Pancreas (tissue), 10 donors: ENCODE data around the gene SEC14L1. TPM values are rescaled to one million over a fixed set of nuclear protein-coding genes. Genes with fewer than 3 reads are reported as not detected.
A peak's percentile ranks its signal among the peaks of the same experiment; 100 is the strongest.

Experiments used
- ATAC-seq, 4 donors: fragments of 200-7000 bp; cut with Tn5 transposase; one replicate each; pipeline versions ENCODE4 v1.8.0 to v1.9.1; 2020; ENCODE audit warnings: mild to moderate bottlenecking in 4 of 4, moderate library complexity in 4 of 4
- DNase-seq, 6 donors: peaks; one replicate each; pipeline ENCODE4 v3.0.0-alpha.2; 2020
- FAIRE-seq: peaks from 2 replicates; lab custom pipeline; 2012; peaks lifted over from hg19 to GRCh38; lab: Jason Lieb, UNC
- H3K27ac ChIP-seq, 4 donors: fragments of 200-600 bp; sonication (generic); 1 replicate in 3 of 4; 2 replicates in 1 of 4; pipeline versions ENCODE4 v1.5.0 to v1.8.0; 2020
- H3K27me3 ChIP-seq, 4 donors: fragments of 200-600 bp; one replicate each; pipeline ENCODE4 v1.8.0; 2021
- H3K36me3 ChIP-seq, 3 donors: fragments of 200-600 bp; sonication (generic) in 1 of 3; one replicate each; pipeline versions ENCODE4 v1.5.0 to v1.8.0; 2020 to 2021
- H3K4me1 ChIP-seq, 3 donors: fragments of 200-600 bp; one replicate each; pipeline ENCODE4 v1.8.0; 2021
- H3K4me3 ChIP-seq, 4 donors: fragments of 200-600 bp; sonication (generic) in 2 of 4; one replicate each; pipeline versions ENCODE4 v1.5.0 to v1.8.0; 2020 to 2021
- H3K9me3 ChIP-seq, 4 donors: fragments of 200-600 bp; one replicate each; pipeline ENCODE4 v1.8.0; 2021
- WGBS, 2 donors: extraction: QIAGEN DNeasy Blood & Tissue Kit; methylation state at CpG; one replicate each; pipeline ENCODE4 v1.1.7; 2013; 5-methylcytosine and 5-hydroxymethylcytosine counted together
- intact Hi-C, 3 donors: fragments of 100-400 bp; cut with DNase I; formaldehyde crosslinking; loops; one replicate each; pipeline versions ENCODE4 v1.11.1 to v1.14.2; 2022
- polyA plus RNA-seq, 2 donors: library from polyadenylated mRNA; stranded (reverse); fragments of 200-250 nt; gene quantifications; one replicate each; pipeline ENCODE4 v1.2.3, GENCODE V29; 2013
- total RNA-seq, 6 donors: library from RNA; stranded (reverse); fragmentation: NEBNext Ultra II Directional in 4 of 6; extraction: Animal tissue kit (Norgen Biotek cat#: 25700) in 4 of 6; gene quantifications; one replicate each; pipeline versions ENCODE4 v1.2.1 to v1.2.4, GENCODE V29; 2021 to 2023
- TF ChIP-seq, protein P1 (sequence below), 4 donors: fragments of 200-600 bp; sonication (generic) in 3 of 4; IDR thresholded peaks; one replicate each; pipeline versions ENCODE4 v1.5.0 to v1.8.0; 2021; ENCODE audit warnings: antibody characterized with exemption in 4 of 4
- donor health status: healthy with polysubstance abuse.
- donor health status: DM: no; HTN: no; CAD: no; lungs with moderate emphysema.
- donor health status: DM: no; HTN: no; CAD: no.
- donor health status: control.
- donor health status: control.
- donor health status: Bipolar disorder and iron deficiency.
- donor health status: DM: yes; HTN: yes; CAD: no.
- donor health status: DM: no; HTN: no; CAD: no.
- donor health status: DM: no; HTN: no; CAD: no.
- donor health status: DM: yes; HTN: yes; CAD: no.

The SEC14L1 gene
- total and polyA plus RNA-seq, 8 donors = 17.8 to 45.5 (median 31.8) TPM

DNA sequence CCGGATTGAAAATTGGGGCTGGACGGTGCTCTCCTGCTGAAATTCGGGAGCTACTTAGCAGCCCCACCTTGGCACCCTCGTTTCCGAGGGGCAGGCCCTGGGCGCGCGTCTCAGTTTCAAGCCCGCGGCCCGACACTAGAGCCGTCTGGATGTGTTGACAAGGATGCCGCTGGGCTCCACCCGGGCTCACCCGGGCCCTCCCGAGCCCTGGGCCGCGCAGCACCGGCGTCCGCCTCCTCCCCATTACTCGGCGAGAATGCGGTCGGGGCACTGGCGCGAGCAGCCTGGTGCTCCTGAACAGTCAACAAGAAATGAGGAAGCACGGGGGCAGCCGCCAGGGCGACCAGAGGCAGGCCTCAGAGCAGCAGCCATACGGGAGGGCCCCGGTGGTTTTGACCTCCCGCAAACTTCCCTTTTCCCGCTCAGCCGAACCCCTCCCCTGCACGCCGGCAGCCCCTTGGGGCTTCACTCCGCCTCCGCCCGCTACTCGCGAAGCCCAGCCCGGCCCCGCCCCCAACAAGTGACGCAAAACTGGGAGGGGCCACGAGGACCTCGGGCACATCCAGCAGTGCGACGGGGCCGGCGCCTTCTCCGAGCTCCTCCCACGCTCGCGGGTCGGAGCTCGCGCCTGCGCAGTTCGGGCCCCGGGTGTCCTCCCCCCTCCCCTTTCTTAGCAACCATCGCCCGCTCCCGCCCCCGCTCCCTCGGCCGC lies 447 bp upstream of the SEC14L1 start:
- intact Hi-C loops = no loop called here

DNA sequence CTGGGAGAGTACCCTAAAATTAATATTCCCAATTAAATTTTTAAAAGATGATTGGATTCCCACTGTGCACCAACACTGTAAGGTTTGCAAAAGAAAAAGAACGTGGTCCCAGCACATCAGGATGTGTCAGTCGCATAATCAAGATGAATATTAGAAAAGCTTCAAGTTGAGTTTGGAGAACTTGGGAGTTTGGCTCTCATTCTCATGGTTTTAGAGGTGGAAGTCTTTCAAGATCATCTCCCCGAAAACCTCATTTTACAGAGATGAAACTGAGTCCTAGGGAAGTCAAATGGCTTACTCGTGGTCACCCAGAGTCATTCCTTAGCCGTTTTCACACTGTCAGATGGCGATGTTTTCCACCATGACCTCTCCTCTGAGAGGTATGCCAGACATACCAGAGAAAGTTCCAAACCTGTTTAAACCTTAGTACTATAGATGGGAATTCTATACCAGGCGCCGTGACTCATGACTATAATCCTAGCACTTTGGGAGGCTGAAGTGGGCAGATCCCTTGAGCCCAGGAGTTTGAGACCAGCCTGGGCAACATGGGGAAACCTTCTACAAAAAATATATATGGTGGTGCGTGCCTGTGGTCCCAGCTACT lies 1.2 kb downstream of the SEC14L1 start:
- DNase-seq (no peak), FAIRE-seq (no peak), ATAC-seq (no peak)
- Histone ChIP-seq H3K27me3 (no peaks in the 10 kb centered on the region), H3K4me3 (peak overlapping the region in 3 of 4 donors; percentile 45 to 80 (median 76)), H3K4me1 (peaks cover 19 to 41% (median 36%) of the 10 kb centered on the region in 3 donors), H3K9me3 (no peaks in the 10 kb centered on the region), H3K27ac (peak overlapping the region in 3 of 4 donors; percentile 63 to 82 (median 76)), H3K36me3 (no peaks in the 10 kb centered on the region)
- 58 to 68% methylated on average over 9 of the region's 9 CpGs for WGBS, 2 donors
- TF ChIP-seq, protein P1, sequence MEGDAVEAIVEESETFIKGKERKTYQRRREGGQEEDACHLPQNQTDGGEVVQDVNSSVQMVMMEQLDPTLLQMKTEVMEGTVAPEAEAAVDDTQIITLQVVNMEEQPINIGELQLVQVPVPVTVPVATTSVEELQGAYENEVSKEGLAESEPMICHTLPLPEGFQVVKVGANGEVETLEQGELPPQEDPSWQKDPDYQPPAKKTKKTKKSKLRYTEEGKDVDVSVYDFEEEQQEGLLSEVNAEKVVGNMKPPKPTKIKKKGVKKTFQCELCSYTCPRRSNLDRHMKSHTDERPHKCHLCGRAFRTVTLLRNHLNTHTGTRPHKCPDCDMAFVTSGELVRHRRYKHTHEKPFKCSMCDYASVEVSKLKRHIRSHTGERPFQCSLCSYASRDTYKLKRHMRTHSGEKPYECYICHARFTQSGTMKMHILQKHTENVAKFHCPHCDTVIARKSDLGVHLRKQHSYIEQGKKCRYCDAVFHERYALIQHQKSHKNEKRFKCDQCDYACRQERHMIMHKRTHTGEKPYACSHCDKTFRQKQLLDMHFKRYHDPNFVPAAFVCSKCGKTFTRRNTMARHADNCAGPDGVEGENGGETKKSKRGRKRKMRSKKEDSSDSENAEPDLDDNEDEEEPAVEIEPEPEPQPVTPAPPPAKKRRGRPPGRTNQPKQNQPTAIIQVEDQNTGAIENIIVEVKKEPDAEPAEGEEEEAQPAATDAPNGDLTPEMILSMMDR (IDR thresholded peaks at IDR 0.05) = no peak
- intact Hi-C loops = no loop called here

More for the DNA sequence above, 447 bp upstream of the SEC14L1 start:
- H3K9me3 ChIP-seq = no peaks in the 10 kb centered on the region
- no peaks in the 10 kb centered on the region for H3K27me3 ChIP-seq
- TF ChIP-seq, protein P1 (IDR thresholded peaks at IDR 0.05) = no peak
- peak; percentile 92 to 97 (median 94) for ATAC-seq
- H3K4me1 ChIP-seq = peaks cover 8 to 31% (median 23%) of the 10 kb centered on the region in 3 donors
- no peaks in the 10 kb centered on the region for H3K36me3 ChIP-seq
- peak; percentile 98 to 100 (median 100) for DNase-seq
- 1% methylated on average over 56 to 67 of the region's 67 CpGs for WGBS, 2 donors
- peak overlapping the region; percentile 18 to 80 (median 60) for H3K4me3 ChIP-seq
- peak overlapping the region; percentile 87 to 94 (median 90) for H3K27ac ChIP-seq
- no peak for FAIRE-seq

DNA sequence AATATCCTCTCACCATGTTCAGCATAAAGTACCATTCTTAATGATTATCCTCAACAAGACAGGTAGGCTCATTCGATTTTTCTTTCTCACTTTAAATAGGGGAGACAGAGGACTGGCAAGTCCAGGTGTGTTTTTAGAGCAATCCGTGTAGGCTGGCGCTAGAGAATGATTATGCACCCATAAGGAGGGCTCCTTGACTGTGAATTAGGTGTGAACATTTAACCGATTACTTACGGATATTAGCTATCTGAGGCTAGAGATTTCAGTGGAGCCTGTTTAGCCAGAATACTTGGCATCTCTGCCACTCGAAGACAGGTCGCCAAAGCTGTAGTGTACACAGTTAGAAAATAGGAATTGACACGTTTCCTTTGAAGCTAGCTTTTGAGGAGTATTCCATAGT lies 1.9 kb downstream of the SEC14L1 start:
- FAIRE-seq = no peak
- intact Hi-C loops = no loop called here
- 21 to 26% methylated on average over 8 of the region's 8 CpGs for WGBS, 2 donors
- Histone ChIP-seq H3K4me3 (peak overlapping the region in 2 of 4 donors; percentile 76 to 80), H3K36me3 (no peaks in the 10 kb centered on the region), H3K27ac (peak overlapping the region in 1 of 4 donors; percentile 82), H3K9me3 (no peaks in the 10 kb centered on the region), H3K27me3 (no peaks in the 10 kb centered on the region), H3K4me1 (peaks cover 19 to 46% (median 38%) of the 10 kb centered on the region in 3 donors)
- TF ChIP-seq, protein P1 (IDR thresholded peaks at IDR 0.05) = no peak
- no peak for DNase-seq
- ATAC-seq = no peak

DNA sequence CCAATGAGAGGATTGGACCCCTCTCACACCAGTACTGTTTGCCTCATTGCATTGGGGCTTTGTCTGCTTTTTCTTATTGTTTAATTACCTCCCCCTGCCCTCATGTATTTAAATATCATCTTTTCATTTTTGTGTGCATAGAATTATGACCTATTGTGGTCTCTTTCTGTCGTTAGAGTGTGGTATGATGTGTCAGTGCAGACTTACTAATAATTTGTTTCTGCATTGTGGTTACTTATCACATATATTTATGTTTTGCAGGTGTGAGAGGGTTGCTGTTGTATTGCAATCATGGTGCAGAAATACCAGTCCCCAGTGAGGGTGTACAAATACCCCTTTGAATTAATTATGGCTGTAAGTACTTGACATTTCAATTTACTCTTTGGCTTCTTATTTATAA lies 2.5 kb downstream of the SEC14L1 start:
- WGBS, 2 donors = 33 to 42% methylated on average over 1 of the region's 1 CpG
- no peaks in the 10 kb centered on the region for H3K36me3 ChIP-seq
- ATAC-seq (no peak), DNase-seq (no peak), FAIRE-seq (no peak)
- peak overlapping the region in 2 of 4 donors; percentile 76 to 80 for H3K4me3 ChIP-seq
- intact Hi-C loops = no loop called here
- peaks cover 19 to 52% (median 43%) of the 10 kb centered on the region in 3 donors for H3K4me1 ChIP-seq
- TF ChIP-seq, protein P1 (IDR thresholded peaks at IDR 0.05) = no peak
- H3K27me3 ChIP-seq = no peaks in the 10 kb centered on the region
- H3K27ac ChIP-seq = peak overlapping the region in 2 of 4 donors; percentile 20 to 82
- no peaks in the 10 kb centered on the region for H3K9me3 ChIP-seq
